IPS DF 6.9 (cell line): Measurements from ENCODE around the gene LITAF.
"Not testable (repeated sequence)": the region's sequence is repeated elsewhere in the genome, so short reads cannot be mapped to it uniquely, and the experiment has no call there.

Experiments used
- DNase-seq: peaks from one replicate; pipeline ENCODE4 v3.0.0-alpha.2; 2013; ENCODE audit warnings: low read depth, low spot score
- H3K27ac ChIP-seq: one replicate; pipeline ENCODE4 v1.5.1; 2013; ENCODE audit warnings: low read length, control low read depth
- H3K27me3 ChIP-seq: 2 replicates; pipeline ENCODE4 v1.6.1; 2013; ENCODE audit warnings: mild to moderate bottlenecking, low read length; ENCODE audit not compliant: control insufficient read depth, insufficient read depth
- H3K36me3 ChIP-seq: 2 replicates; pipeline ENCODE4 v1.6.1; 2013; ENCODE audit warnings: low read length; ENCODE audit not compliant: control insufficient read depth, insufficient read depth
- H3K4me1 ChIP-seq: 2 replicates; pipeline ENCODE4 v1.6.1; 2013; ENCODE audit warnings: low read length; ENCODE audit not compliant: control insufficient read depth, insufficient read depth
- H3K4me3 ChIP-seq: 2 replicates; pipeline ENCODE4 v1.5.1; 2013; ENCODE audit warnings: mild to moderate bottlenecking, low read length
- H3K9me3 ChIP-seq: 2 replicates; pipeline ENCODE4 v1.6.1; 2013; ENCODE audit warnings: low read length, inconsistent platforms; ENCODE audit not compliant: control insufficient read depth, insufficient read depth
- WGBS: extraction: QIAGEN DNeasy Blood & Tissue Kit; methylation state at CpG from one replicate; pipeline ENCODE4 v1.1.7; 2013; ENCODE audit warnings: mixed read lengths, missing lambda C conversion rate; ENCODE audit not compliant: insufficient read length, insufficient coverage; 5-methylcytosine and 5-hydroxymethylcytosine counted together

Gene LITAF

GRCh38 chr16:11504261-11504660 is 82.5 kb downstream of the LITAF start:
- H3K4me3 ChIP-seq, DNase-seq, H3K27ac ChIP-seq, H3K27me3 ChIP-seq, H3K9me3 ChIP-seq, H3K4me1 ChIP-seq, H3K36me3 ChIP-seq: not testable (repeated sequence)
- no CpG with 5 or more reads among the region's 13 CpGs for WGBS

- no peaks in the 10 kb centered on the region for H3K27me3 ChIP-seq
- WGBS, result no CpG with 5 or more reads among the region's 10 CpGs
- H3K4me1 ChIP-seq, result peaks cover 4% of the 10 kb centered on the region
- DNase-seq, result no peak
- H3K4me3 ChIP-seq, result no peak overlapping the region
- H3K27ac ChIP-seq, result no peak overlapping the region
- H3K36me3 ChIP-seq, result no peaks in the 10 kb centered on the region
- H3K9me3 ChIP-seq, result no peaks in the 10 kb centered on the region
These were observed 83.2 kb downstream of the LITAF start for GRCh38 chr16:11503566-11503965.

GRCh38 chr16:11502239-11502638 is 84.5 kb downstream of the LITAF start:
- H3K27me3 ChIP-seq, result no peaks in the 10 kb centered on the region
- no peak overlapping the region for H3K27ac ChIP-seq
- no peaks in the 10 kb centered on the region for H3K36me3 ChIP-seq
- no CpG with 5 or more reads among the region's 4 CpGs for WGBS
- H3K4me1 ChIP-seq, result peaks cover 7% of the 10 kb centered on the region
- no peak overlapping the region for H3K4me3 ChIP-seq
- DNase-seq, result no peak
- H3K9me3 ChIP-seq, result no peaks in the 10 kb centered on the region

- Histone ChIP-seq H3K27me3 (no peaks in the 10 kb centered on the region), H3K4me1 (peaks cover 9% of the 10 kb centered on the region), H3K36me3 (no peaks in the 10 kb centered on the region), H3K4me3 (no peak overlapping the region), H3K27ac (no peak overlapping the region), H3K9me3 (no peaks in the 10 kb centered on the region)
- WGBS, result no CpG with 5 or more reads among the region's 9 CpGs
- no peak for DNase-seq
These were observed 85.1 kb downstream of the LITAF start for GRCh38 chr16:11501632-11502031.

GRCh38 chr16:11500700-11501346 is 85.9 kb downstream of the LITAF start:
- H3K27me3 ChIP-seq, result no peaks in the 10 kb centered on the region
- WGBS, result no CpG with 5 or more reads among the region's 24 CpGs
- H3K4me3 ChIP-seq, result no peak overlapping the region
- no peaks in the 10 kb centered on the region for H3K36me3 ChIP-seq
- H3K4me1 ChIP-seq, result peaks cover 9% of the 10 kb centered on the region
- no peak for DNase-seq
- H3K27ac ChIP-seq, result no peak overlapping the region
- no peaks in the 10 kb centered on the region for H3K9me3 ChIP-seq

GRCh38 chr16:11499295-11500089 is 87.2 kb downstream of the LITAF start:
- no peak overlapping the region for H3K27ac ChIP-seq
- no CpG with 5 or more reads among the region's 7 CpGs for WGBS
- no peaks in the 10 kb centered on the region for H3K27me3 ChIP-seq
- H3K36me3 ChIP-seq, result no peaks in the 10 kb centered on the region
- peaks cover 9% of the 10 kb centered on the region for H3K4me1 ChIP-seq
- DNase-seq, result no peak
- H3K9me3 ChIP-seq, result no peaks in the 10 kb centered on the region
- H3K4me3 ChIP-seq, result no peak overlapping the region

- H3K36me3 ChIP-seq, result no peaks in the 10 kb centered on the region
- H3K27me3 ChIP-seq, result no peaks in the 10 kb centered on the region
- H3K4me3 ChIP-seq, result no peak overlapping the region
- H3K27ac ChIP-seq, result no peak overlapping the region
- no peak for DNase-seq
- peaks cover 11% of the 10 kb centered on the region for H3K4me1 ChIP-seq
- H3K9me3 ChIP-seq, result no peaks in the 10 kb centered on the region
- WGBS, result no CpG with 5 or more reads among the region's 6 CpGs
These were observed 88.0 kb downstream of the LITAF start for GRCh38 chr16:11498683-11499082.

- H3K9me3 ChIP-seq, result no peaks in the 10 kb centered on the region
- H3K4me3 ChIP-seq, result no peak overlapping the region
- H3K27ac ChIP-seq, result no peak overlapping the region
- WGBS, result no CpG with 5 or more reads among the region's 5 CpGs
- no peaks in the 10 kb centered on the region for H3K27me3 ChIP-seq
- no peak for DNase-seq
- no peaks in the 10 kb centered on the region for H3K36me3 ChIP-seq
- H3K4me1 ChIP-seq, result peaks cover 13% of the 10 kb centered on the region
These were observed 88.8 kb downstream of the LITAF start for GRCh38 chr16:11497851-11498289.
